Kidney tubule cell (primary cell): ENCODE measurements around the gene PCBP4.

Experiments
- DNase-seq: peaks from one replicate; pipeline ENCODE4 v3.0.0-alpha.2; 2018; ENCODE audit warnings: low spot score

Gene PCBP4

DNA sequence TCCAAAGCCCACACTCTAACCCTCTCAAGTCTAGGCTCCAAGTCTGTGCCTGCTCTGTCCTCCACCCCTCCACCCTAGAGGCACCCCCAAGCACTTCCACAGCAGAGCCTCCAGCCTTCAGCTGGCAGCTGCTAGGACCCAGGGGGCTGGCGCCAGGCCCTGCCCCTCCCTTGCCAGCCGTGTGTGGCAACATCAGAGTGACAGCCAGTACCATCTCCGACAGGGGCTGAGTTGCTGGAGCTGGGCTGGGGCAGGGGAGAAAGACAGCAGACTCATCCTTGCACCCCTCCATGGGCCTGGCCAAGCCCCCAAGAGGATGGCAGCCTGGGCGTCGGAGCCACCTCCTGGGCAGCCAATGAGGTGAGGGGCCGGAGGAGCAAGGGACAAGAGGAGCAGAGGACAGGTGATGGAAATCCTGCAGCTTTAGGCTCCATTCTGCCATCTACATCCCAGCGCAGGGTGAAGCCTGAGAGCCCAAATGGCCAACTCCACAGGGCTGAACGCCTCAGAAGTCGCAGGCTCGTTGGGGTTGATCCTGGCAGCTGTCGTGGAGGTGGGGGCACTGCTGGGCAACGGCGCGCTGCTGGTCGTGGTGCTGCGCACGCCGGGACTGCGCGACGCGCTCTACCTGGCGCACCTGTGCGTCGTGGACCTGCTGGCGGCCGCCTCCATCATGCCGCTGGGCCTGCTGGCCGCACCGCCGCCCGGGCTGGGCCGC, 11.9 kb downstream of the PCBP4 start, which contains the start of gene GPR62:
Gene GPR62, plus strand, starts transcription at position 207 of the 718 bp plus-strand sequence. Its CDS starts 272 bp downstream, at position 479.
- no peak for DNase-seq

DNA sequence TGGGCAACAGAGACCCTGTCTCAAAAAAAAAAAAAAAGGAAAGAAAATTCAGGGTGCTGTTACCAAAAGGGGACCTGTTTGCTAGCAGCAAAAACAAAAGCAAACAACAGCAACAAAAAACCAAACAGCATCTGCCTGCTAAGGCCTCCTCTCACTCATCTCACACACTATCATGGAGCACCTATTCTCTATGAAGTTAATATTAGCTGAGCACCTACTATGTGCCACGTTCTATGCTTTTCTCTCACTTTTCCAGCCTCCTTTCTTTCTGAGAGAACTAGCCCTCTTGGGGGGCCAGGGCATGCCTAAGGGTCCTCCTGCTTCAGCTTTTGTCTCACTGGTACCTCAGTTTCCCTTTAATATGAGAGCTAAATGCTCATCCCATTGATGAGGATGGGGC, 12.5 kb downstream of the PCBP4 start:
- no peak for DNase-seq

DNA sequence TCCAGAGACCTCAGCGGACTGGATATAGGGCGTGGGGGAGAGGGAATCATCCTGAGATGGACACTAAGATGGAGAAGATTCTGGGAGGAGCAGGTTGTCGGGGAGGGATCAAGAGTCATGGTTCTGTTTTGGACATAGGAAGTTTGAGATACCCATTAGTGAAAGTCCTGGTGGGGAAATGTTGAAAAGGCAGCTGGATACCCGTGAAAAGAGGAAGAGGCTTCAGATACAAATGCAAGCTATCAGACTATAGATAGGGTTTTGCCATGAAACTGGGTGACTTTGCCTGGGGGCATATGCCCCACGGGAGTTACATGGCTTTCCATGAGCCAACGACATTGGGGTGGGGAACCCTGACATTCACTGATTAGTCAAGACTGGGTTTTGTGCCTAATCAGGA, 13.1 kb downstream of the PCBP4 start:
- DNase-seq = no peak

DNA sequence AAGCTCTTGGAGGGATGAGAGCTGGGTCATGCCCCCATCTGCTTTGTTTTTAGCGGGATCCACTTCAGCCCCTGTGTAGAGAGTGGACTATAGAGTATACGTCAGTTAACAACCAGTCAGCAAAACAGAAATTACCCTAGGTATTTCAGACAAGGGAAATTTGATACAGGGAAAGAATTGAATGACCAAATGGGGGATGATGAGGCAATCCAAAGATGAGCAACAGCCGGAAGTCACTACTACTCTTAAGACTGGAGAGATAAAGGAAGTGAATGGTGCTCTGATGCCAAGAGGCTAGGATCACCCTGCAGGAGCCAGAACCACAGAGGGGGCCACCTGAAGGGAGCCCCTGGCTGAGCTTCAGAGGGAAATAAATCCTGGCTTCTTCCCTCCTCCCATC, 13.8 kb downstream of the PCBP4 start:
- peak; percentile 31 for DNase-seq

DNA sequence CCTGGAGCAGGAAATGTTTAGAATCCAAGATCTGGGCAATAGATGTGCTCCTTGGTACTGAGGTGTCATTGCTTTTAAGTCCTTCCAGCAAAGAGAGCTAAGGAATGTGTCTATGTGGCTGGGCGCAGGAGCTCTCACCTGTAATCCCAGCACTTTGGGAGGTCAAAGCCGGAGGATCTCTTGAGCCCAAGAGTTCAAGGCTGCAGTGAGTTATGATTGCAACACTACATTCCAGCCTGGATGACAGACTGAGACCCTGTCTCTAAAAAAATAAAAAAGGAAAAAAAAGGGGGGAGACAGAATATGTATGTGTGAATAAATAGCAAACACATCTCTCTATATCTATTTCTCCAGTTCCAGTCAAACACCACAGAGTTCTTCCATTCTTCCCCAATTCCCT, 16.4 kb downstream of the PCBP4 start:
- no peak for DNase-seq

DNA sequence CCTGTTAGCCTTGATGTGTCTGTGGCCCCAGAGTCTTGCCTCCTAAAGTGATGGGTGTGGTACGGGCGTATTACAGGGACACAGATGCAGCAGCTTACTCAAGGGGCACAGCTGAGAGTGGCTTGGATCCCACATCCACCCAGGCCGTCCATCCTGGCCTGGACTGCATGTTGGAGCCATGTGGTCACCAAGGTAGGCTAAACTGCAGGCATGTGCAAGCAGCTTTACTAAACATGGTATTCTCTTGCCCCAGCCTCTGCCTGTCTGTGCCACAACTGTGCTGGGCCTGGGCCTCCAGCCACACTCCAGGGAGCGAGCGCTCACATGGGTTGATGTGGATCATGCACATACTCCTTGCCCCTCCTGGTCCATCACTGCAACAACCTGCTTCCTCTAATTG, 18.1 kb downstream of the PCBP4 start:
- DNase-seq = no peak

DNA sequence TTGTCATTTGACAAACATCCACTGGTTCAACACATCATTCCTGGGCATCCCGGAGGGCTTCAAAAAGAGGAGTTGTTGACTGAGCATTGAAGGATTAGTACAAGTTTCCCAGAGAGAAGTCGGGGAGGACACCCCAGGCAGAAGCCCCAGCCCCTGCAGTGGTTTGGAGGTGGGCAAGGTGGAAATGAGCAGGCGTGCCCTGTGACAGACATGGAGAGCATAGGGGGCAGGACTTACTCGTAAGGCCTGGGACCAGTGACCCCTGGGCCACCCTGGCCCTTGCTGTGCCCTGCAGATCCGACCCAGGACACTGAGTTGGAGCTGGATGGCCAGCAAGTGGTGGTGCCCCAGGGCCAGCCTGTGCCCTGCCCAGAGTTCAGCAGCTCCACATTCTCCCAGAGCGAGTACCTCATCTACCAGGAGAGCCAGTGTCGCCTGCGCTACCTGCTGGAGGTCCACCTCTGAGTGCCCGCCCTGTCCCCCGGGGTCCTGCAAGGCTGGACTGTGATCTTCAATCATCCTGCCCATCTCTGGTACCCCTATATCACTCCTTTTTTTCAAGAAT, 19.2 kb downstream of the PCBP4 start:
- no peak for DNase-seq

DNA sequence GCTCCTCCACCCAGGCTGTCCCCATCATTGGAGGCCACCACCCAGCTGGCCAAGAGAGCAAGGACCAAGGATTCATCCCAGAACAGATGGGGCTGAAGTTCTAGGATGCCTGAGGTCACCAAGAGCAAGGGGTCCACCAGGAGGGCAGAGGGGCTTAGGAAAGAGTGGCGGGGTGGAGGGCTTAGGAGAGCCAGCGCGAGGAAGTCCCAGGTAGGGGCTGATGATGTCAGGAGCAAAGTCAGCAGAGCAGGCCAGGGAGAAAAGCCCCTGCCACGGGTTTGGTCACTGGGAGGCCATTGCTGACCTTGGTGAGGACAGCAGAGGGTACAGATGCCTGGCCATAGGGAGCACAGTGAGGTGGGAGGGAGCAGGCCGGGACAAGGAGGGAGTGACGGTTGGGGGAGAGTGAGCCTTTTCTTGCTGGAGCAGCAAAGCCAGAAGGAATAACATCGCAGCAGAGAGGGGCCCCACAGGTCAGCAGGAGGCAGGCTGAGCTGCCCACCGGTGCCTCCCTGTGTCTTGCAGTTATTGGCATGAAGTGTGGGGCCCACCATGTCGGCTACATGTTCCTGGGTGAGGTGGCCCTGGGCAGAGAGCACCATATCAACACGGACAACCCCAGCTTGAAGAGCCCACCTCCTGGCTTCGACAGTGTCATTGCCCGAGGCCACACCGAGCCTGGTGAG, 19.9 kb downstream of the PCBP4 start:
- DNase-seq = no peak

DNA sequence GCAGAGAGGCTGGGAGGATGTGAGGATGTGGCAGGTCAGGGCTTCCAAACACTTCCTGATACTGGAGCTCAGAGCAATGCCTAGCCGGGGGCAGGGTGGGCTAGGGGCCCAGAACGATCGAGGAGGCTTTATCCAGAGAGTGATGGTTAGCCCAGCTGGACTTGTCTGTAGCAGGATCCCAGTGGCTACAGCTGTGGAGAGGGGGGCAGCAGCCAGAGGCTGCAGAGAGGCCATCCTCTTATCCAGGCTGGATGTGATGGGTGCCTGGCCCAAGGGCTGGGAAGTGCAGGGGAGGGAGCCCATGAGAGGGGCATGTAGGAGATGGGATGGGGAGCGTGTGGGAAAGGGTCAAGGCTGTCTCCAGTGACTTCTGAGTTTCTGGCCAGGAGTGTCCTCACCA, 20.5 kb downstream of the PCBP4 start:
- DNase-seq = no peak

DNA sequence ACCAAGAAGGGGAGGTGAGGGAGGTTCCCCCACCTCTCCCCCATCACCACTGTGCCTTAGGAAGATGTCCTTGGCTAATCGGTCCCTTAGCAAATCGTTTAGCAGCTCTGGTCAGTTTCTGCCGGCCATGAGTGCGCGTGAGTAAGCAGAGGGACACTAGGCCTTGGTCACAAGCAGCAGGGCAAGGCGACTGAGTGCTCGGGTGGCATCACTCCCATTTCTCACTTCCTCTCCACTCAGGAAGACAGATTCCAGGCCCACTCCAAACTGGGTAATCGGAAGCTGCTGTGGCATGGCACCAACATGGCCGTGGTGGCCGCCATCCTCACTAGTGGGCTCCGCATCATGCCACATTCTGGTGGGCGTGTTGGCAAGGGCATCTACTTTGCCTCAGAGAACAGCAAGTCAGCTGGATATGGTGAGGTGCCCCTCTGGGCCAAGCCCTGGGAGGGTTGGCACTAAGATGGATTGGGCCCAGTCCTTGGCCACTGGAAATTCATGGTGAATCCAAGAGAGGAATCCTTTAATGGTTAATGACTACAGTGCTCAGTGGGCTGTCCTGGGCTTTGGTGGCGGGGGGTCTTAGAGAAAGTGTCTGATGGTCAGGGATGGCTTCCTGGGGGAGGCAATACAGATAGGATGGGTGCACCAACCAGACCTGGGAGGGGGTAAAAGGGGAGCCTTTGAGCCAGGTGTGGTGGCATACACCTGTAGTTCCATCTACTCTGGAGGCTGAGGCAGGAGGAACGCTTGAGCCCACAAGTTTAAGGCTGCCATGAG, 21.1 kb downstream of the PCBP4 start:
- no peak for DNase-seq

DNA sequence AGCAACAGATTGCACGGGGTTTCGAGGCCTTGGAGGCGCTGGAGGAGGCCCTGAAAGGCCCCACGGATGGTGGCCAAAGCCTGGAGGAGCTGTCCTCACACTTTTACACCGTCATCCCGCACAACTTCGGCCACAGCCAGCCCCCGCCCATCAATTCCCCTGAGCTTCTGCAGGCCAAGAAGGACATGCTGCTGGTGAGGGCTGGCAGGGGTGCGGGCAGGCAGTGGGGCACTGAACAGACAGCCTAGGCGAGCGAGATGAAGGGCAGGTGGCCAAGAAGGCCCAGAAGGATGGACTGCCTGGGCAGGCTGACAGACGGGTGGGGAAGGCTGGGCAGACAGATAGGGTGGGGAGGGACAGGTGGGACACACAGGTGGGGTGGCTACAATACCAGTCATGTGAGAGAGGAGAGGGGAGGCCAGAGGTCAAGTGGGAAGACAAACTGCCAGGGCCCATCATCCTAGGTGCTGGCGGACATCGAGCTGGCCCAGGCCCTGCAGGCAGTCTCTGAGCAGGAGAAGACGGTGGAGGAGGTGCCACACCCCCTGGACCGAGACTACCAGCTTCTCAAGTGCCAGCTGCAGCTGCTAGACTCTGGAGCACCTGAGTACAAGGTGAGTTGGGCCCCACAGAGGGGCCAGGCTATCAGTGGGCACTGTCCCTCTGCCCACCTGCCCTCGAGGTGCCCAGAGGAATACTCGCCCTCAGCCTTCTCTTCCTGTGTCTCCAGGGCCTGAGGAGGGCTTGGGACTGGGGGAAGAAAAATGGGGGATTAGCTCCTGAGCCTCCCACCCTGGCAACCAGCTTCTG, 22.0 kb downstream of the PCBP4 start:
- no peak for DNase-seq

DNA sequence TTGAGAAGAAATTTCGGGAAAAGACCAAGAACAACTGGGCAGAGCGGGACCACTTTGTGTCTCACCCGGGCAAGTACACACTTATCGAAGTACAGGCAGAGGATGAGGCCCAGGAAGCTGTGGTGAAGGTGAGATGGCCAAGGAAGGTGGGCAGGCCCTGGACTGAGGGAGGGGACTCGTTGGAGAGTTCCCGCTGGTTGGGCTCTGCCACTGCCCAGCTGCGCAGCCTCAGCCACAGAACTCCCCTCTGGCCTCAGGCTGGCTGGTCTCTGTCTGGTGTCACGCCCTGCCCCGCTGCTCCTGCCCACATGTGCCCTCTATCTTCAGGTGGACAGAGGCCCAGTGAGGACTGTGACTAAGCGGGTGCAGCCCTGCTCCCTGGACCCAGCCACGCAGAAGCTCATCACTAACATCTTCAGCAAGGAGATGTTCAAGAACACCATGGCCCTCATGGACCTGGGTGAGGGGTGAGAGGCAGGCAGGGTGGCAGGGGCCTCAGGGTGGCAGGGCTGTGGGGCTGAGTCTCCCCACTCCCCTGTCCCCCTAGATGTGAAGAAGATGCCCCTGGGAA, 22.7 kb downstream of the PCBP4 start:
- no peak for DNase-seq

DNA sequence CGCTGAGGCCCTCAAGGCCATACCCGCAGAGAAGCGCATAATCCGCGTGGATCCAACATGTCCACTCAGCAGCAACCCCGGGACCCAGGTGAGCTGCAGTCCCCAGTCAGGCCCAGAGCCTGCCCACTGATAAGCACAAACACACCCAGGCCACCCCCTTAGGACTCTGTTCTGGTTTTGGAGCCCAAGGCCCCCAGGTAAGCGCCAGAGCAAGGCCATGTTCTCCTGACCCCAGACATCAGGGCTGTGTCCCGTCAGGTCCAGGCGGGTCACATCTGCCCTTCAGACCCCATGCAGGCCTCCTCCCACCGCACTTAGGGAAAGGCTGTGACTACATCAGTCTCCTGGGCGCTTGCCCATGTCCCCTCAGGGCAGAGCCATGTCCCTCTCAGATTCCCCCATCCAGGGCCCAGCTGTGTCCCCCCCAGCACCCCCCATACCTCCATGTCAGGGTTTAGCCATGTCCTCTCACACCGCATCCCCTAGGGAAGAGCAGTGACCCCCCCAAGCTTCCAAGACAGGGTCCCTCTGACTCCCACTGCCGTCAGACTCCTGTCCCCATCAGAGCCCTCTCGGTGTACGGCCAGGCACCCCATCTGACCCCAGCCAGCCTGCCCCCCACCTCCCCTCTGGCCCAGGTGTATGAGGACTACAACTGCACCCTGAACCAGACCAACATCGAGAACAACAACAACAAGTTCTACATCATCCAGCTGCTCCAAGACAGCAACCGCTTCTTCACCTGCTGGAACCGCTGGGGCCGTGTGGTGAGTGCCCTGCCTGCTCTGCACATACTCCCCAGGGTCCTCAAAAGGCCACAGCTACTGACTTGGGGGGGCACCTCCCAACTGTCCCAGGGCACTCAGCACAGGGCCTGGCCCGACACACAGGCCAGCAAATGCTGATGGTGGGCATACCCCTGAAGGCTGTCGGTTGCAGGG, 23.5 kb downstream of the PCBP4 start:
- DNase-seq = no peak

DNA sequence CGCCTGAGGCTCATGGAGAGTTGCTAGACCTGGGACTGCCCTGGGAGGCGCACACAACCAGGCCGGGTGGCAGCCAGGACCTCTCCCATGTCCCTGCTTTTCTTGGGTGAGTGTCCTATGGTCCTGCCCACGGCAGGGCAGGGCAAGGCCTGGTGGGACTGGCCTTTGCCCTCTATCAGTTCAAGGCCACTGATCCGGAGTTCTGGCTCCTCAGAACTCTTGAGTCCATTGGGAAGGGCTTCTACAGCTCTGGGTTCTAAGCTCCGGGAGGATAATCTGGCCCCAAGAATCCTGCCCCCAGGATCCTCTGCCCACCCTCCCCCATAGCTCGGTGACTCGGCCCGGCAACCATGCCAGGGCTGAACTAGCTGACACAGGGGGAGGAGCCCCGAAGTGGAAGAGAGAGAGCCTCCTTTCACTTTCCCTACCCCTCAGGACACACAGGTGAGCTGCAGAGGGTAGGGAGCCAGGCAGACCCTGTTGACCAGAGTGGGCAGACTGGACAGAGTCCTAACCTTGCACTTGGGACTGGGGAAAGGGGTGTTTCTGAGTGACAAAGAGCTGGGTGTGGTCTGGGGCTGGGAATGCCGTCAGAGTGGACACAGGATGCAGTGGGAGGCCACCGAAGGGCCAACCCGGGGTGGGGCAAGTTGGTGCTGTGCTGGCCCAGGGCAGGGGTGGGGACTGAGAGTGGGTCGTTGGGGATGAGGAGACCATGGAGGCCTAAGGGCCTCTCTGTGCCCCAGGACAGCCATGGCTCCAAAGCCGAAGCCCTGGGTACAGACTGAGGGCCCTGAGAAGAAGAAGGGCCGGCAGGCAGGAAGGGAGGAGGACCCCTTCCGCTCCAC, 24.4 kb downstream of the PCBP4 start:
- DNase-seq = peak; percentile 87

DNA sequence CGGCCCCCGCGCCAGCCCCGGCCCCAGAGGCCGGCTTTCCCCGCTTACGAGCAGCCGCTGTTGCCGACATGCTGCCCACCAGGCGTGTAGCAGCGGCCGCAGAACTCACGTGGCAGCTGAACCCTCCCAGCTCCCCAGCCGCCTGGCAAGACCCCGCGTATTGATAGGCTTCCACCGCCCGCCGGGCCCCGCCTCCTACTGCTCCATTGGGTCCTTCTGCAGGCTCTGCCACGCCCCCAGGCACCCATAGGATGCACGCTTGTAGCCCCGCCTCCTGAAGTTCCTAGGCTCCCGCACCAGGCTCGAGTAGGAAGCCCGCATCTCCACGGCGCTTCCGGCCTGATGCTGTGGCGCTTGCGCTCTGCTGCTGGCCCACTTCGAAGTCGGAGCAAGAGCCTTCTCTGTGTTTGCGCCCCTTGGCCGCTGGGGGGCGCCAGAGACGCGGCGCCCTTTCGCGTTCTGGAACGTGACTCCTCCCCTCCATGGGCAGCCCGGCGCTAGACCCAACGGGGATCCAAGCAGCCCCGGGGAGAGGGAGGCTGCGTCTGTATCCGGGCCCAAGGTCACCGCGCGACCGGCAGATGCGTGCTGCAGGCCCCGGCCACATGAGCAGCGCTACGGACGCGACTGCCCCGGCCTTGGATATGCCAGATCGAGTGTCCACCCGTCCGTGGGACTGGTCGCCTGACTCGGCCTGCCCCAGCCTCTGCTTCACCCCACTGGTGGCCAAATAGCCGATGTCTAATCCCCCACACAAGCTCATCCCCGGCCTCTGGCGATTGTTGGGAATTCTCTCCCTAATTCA, 25.3 kb downstream of the PCBP4 start, which contains the start of the genes PARP3 and RRP9:
Gene PARP3, plus strand, starts transcription at position 566 of the 805 bp plus-strand sequence. CDS start 993 bp downstream, outside the sequence.
Gene RRP9, minus strand, starts transcription at position 107 of the 805 bp plus-strand sequence. Its CDS starts 37 bp downstream, at position 70.
- DNase-seq = peak; percentile 100

DNA sequence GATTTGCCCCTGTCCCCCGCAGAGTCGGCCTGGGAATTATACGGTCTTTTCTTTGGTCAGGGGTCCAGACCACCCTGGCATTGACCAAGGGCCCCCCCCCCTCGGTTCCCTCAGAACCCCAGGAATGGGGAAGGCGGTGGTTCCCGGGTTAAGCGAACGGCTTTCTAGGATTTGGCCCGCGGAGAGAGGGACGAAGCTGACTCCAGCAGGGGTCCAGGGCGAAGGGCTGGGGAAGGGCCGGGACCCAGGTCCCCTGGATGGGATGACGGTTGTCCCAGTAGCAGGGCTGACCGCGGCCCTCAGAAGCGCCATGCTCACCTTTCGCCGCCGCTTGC, 25.8 kb downstream of the PCBP4 start:
- DNase-seq = no peak

DNA sequence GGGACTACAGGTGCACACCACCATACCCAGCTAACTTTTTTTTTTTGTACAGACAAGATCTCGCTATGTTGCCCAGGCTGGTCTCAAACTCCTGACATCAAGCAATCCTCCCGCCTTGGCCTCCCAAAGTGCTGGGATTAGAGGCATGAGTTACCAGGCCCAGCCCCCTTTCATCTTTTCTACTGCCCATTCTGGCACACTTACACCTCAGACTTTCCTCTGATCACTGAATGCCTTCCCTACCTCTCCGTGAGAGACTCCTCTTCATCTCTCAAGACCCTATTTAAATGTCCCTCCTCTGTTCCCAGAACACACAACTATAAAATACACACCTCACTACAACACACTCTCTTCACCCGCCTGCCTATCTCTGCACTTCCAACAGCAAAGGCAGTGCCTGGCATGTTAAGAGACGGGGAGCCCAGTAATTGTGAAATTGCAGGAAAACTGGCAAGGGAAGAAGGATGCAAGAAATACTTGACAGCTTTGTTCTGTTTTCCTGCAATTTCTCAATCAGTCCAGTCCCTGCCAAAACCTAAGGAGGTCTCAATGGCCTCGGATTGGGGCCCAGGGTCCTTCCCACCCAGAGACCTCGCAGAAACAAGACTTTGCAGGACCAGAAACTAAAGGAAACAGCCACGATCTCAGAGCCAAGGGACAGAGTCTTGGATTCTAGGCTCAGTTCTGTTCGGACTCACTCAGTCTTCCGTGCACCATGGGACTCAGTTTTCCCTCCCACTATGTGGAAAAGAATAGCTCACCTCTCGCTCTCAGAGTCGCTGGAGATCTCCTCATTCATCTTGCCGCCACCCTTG, 26.4 kb downstream of the PCBP4 start:
- DNase-seq = no peak
